Activated gamma-delta T cell treated with anti-CD3 and anti-CD28 coated beads, Interleukin-2, amount 50 U/mL, for 16 hours (primary cell): ENCODE data around the gene OGFOD3.
"Not testable (repeated sequence)": the region's sequence is repeated elsewhere in the genome, so short reads cannot be mapped to it uniquely, and the experiment has no call there.

Experiments
- DNase-seq: peaks from one replicate; pipeline ENCODE4 v3.0.0-alpha.2; 2020; ENCODE audit warnings: low read depth

The OGFOD3 gene

GRCh38 chr17:82373072-82373452 lies 45.3 kb downstream of the OGFOD3 start:
- not testable (repeated sequence) for DNase-seq

- DNase-seq = no peak
Measured at GRCh38 chr17:82372249-82373071, 45.9 kb downstream of the OGFOD3 start.

GRCh38 chr17:82371333-82372248 lies 46.8 kb downstream of the OGFOD3 start, which contains the start of gene UTS2R:
TSS of gene UTS2R (plus strand) at chr17:82371765. CDS start at chr17:82374325, 2,560 bp downstream.
- no peak for DNase-seq

- DNase-seq = no peak
Measured at GRCh38 chr17:82370471-82371332, 47.7 kb downstream of the OGFOD3 start.

GRCh38 chr17:82369211-82369610 lies 49.2 kb downstream of the OGFOD3 start:
- DNase-seq = no peak

- no peak for DNase-seq
Measured at GRCh38 chr17:82367724-82368524, 50.5 kb downstream of the OGFOD3 start.

- no peak for DNase-seq
Measured at GRCh38 chr17:82366749-82367148, 51.6 kb downstream of the OGFOD3 start.

GRCh38 chr17:82365606-82366295 lies 52.6 kb downstream of the OGFOD3 start:
- no peak for DNase-seq

- no peak for DNase-seq
Measured at GRCh38 chr17:82361885-82362633, 56.3 kb downstream of the OGFOD3 start.

GRCh38 chr17:82359451-82360074 lies 58.8 kb downstream of the OGFOD3 start:
- not testable (repeated sequence) for DNase-seq

- no peak for DNase-seq
Measured at GRCh38 chr17:82358465-82359350, 59.7 kb downstream of the OGFOD3 start, which contains the start of gene TEX19. TSS of gene TEX19 (plus strand) at chr17:82359247. CDS start at chr17:82362151, 2,904 bp downstream.

GRCh38 chr17:82357394-82357793 lies 61.0 kb downstream of the OGFOD3 start:
- no peak for DNase-seq

- no peak for DNase-seq
Measured at GRCh38 chr17:82356845-82357355, 61.5 kb downstream of the OGFOD3 start.

GRCh38 chr17:82355770-82356427 lies 62.5 kb downstream of the OGFOD3 start:
- no peak for DNase-seq

GRCh38 chr17:82354804-82355308 lies 63.5 kb downstream of the OGFOD3 start:
- DNase-seq = no peak

- DNase-seq = no peak
Measured at GRCh38 chr17:82353484-82353883, 64.9 kb downstream of the OGFOD3 start.
